HG03342 (cell line): Measurements from ENCODE around the gene ZNF512B.

ENCODE experiments used
- ATAC-seq: cut with Tn5 transposase; IDR thresholded peaks from one replicate; pipeline ENCODE4 v1.9.1; 2021; ENCODE audit warnings: mild to moderate bottlenecking, moderate library complexity; ENCODE audit not compliant: unreplicated experiment

The ZNF512B gene

DNA sequence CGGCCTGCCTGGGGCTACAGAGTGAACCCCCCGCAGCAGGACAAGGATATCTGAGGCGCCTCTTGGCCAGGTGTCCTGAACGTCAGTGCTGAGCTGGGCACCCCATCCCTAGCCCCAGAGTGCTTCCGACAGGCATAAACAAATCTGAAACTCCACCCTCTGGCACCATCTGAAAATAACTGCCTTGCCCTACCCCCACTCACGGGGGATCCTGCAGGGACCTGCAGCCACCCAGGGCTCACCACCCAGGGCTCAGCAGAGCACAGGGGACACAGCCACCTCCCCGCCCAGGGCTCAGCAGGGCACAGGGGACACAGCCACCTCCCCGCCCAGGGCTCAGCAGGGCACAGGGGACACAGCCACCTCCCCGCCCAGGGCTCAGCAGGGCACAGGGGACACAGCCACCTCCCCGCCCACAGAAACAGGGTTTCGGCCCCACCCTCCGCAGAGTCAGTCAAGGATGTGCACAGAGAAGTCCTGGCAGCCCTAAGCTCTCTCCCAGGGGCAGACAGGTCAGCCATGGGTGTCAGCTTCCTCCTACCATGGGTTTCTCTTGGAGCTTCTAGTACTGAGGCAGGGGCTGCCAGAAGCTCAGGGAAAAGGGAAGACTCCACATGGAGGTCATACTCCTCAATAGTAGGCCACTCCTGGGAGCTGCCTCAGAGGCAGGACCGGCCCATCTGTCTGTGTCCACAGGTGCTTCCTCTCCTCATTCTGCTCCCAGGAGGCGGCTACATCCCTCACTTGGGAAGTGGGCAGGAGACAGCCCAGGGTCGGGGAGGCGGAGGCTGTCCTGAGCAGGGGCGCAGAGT is 18.1 kb downstream of the ZNF512B start:
- ATAC-seq: no peak

GRCh38 chr20:63950701-63951397 is 18.9 kb downstream of the ZNF512B start:
- ATAC-seq: no peak

GRCh38 chr20:63947638-63948456 is 21.9 kb downstream of the ZNF512B start:
- no peak for ATAC-seq

DNA sequence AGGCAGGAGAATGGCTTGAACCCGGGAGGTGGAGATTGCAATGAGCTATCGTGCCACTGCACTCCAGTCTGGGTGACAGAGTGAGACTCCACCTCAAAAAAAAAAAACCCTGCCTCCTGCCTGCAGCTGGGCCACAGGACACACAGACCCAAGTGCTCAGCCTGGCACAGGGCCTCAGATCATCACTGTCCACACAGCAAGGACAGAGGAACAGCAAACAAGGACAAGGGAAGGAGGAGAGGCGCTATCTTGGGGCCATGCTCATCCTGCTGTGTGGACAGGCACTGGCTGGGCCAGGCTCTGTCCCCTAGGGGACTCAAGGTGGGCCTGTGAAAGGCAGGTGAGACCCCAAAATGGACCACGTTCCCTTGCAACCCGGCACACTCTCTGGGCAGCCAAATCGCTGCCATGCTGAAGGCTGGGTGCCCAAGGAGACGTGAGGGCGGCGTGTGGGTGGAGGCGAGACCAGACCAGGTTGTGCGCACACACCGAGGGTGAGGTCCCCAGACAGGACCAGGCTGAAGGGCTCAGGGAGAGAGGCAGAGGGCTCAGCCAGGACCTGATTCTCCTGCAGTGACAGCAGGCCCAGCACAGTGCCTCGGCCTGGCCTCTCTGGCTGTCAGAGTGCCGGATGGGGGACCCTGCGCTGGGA is 22.6 kb downstream of the ZNF512B start:
- ATAC-seq: no peak

GRCh38 chr20:63945921-63946920 is 23.5 kb downstream of the ZNF512B start:
- no peak for ATAC-seq

- no peak for ATAC-seq
These were observed 24.6 kb downstream of the ZNF512B start for GRCh38 chr20:63945031-63945658.

DNA sequence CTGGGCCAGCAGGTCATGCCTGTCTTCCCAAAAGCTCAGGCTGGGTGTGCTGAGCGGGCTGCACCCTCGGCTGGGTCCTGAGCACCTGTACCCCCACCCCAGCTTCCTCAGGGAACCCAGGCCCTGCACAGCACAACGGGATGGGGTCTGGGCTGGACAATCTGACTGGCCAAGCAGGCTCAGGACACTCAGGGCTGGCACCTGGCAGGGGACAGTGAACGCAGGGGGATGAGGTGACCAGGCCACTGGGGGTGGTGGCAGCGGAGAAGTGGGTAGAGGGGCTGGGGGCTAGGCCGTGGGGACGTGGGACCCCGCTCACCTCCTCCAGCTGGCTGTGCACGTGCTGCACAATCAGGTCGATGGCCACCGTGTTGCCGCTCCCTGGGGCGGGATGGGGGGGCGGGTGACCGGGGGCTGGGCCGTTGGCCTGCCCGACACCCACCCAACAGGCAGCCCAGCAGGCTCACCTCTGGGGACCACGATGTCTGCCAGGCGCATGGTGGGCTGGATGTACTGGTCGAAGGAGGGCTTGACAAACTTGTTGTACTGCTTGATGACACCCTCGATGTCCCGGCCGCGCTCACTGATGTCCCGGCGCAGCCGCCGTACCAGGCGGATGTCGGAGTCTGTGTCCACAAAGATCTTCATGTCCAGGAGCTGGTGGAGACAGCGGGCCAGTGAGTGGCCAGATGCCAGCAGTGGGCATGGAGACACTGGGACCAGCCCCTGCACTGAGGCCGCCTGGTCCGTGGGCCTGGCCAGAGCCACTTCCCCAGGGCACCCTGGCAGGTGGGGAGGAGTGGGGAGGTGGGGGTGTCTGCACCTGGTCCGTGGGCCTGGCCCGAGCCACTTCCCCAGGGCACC is 25.4 kb downstream of the ZNF512B start:
- no peak for ATAC-seq

GRCh38 chr20:63943808-63944077 is 26.0 kb downstream of the ZNF512B start:
- no peak for ATAC-seq

- no peak for ATAC-seq
These were observed 26.5 kb downstream of the ZNF512B start for GRCh38 chr20:63942969-63943807.

- no peak for ATAC-seq
These were observed 27.3 kb downstream of the ZNF512B start for GRCh38 chr20:63942250-63942951.

DNA sequence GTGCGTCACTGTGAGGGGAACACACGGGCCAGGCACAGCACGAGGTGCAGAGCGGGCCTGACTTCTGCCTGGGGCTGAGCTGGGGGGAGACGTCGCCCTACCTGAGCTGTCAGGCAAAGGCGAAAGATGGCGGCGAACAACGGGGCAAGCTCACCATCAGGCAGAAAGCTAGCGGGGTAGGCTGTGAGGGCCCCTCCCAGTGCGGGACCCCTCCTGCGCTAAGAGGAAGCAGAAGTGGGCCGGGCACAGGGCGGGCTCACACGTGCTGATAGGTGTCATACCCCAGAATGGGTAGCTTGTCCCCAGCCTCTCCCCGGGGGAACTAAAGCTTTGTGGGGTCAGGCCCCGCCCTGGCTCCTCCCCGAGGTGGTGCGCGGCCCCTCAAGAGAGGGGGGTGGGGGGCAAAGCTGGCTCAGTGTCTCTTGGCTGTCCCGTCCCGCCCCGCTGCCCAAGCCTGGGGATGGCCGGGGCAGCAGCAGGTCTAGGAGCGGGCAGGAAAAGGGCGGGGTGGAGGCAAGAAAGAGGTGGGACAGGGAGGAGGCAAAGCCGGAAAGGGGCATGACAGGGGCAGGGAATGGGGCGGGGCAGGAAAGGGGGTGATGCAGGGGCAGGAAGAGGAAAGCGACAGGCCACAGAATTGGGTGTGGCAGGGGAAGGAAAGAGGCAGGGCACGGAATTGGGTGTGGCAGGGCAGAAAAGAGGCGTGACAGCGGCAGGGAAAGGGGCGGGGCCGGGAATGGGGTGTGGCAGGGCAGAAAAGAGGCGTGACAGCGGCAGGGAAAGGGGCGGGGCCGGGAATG is 28.2 kb downstream of the ZNF512B start:
- no peak for ATAC-seq

DNA sequence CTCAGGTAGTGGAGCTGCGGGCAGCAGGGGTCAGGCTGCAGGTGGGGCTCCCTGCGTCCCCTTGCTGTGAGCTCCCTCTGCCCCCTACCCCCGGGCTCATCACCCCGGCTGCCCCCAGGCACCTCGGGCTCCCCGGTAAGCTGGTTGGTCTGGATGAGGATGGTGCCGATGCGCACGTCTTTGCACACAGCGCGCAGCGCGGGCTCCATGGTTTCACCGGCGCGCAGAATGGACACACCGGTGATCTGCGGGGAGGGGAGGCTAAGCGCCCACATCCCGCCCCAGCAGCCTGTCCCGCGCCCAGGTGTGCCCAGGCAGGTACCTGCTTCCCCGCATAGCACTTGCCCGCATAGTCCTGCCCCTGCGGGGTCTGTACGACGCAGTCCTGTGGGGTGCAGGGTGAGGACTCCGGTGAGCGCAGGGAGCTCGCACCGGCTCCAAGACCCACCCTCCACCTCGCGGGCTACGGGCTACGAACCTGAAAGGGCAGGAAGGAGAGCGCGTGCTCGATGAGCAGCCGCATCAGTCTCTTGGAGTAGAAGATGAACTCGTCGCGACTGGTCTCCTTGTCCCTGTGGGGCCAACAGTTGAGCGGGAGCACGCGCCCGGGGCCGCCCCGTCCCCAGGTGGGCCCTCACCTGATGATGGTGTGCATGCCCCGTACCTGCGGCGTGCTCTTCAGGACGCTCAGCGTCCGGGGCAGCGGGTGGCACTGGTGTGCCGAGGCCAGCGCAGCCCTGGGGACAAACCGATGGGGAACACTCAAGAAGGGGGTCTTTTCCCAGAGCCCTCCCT is 29.1 kb downstream of the ZNF512B start:
- no peak for ATAC-seq

DNA sequence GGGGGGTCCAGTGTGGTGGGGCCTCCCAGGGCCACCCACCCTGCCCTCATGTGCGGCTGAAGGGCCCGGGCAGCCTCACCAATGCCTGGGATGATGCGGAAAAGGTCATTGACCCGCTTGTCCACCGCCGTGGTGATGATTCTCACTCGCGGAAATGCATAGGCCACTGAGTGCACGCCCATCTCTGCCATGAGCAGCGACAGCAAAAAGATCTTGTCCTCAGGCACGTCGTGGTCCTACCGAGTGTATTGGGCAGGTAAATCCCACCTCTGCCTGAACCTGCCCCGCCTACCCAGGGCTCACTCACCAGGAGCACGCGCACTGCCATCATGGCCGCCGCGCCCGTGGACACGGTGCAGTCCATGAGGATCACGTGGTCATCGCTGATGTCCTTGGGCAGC is 29.7 kb downstream of the ZNF512B start:
- no peak for ATAC-seq

DNA sequence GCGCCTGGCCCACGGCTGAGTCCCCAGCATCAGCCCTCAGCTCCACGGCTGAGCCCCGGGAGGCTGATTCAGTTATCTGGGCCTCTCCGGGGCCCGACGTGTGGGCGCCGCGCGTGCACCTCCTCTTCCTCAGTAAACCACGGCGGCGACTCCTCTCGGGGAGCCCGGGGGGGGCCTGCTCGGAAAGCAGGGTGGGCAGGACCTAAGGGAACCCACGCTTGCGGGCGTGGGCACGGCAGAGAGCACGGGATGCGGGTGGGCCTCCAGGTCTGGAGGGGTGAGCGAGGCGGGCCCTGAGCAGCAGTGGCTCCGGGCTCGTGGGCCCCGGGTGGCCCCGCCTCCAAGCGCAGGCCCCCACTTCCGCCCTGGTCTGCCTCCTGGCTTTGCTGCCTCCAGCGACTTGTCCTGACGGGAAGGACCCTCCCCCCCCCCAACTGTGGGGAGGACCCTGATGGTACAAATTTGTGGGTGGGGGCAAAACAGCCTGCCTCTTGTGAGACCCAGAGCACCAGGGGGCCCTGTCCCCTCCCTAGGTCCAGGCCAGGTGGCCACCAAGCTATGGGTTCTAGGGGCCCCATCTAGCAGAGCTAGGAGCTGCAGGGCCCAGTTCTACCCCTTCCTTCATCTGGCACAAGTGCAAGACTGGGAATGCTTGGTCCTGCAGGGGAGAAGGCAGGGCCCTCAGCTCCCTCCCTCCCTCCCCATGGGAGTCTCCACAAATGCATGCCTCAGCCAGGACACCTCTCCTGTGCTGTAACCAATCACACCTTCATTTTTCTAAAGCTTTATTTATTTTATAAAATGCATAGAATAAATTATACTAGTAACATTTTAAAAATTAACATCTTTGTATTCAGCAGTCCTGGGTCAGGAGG is 30.4 kb downstream of the ZNF512B start:
- no peak for ATAC-seq

DNA sequence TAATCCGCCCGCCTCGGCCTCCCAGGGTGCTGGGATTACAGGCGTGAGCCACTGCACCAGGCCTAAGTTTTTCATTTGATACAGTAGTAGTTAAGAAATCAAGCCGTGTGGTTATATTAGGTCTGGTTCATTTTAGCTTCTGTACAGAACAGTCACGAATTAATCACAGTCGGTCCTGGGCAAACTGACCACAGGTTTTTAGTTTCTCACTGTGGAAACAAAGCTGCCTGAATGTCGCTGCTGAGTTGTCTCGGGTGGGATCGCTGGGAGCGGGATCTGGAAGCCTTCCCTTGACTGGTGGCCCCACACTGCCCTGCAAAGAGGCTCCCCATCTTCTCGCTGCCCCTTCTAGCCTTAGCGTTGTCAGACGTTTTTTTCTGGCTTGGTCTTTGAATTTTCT is 32.1 kb downstream of the ZNF512B start:
- no peak for ATAC-seq
